Measurements from ENCODE around the gene GPR137C.

The GPR137C gene

DNA sequence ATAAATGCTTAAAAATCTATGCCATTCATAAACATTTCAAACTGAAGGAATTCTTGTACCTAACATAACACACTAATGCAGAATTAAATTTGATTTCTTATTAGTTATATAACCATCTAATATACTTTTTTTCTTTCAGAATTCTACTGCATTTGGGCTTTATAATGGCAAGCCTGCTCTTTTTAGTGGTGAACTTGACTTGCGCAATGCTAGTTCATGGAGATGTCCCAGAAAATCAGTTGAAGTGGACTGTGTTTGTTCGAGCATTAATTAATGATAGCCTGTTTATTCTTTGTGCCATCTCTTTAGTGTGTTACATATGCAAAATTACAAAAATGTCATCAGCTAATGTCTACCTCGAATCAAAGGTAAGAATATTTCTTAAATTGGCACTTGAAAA lies 47.3 kb downstream of the GPR137C start:
- TF ChIP-seq GATA2 (IDR thresholded peaks at IDR 0.05; ENCODE audit: low read depth, low read length) (no peak), GATA3 (IDR thresholded peaks at IDR 0.05; ENCODE audit: low read depth, low read length) (no peak)

GRCh38 chr14:52602131-52602530 lies 49.5 kb downstream of the GPR137C start:
- TF ChIP-seq GATA2 (IDR thresholded peaks at IDR 0.05; ENCODE audit: low read depth, low read length) (no peak), GATA3 (IDR thresholded peaks at IDR 0.05; ENCODE audit: low read depth, low read length) (no peak)

GRCh38 chr14:52607061-52607460 lies 54.4 kb downstream of the GPR137C start:
- TF ChIP-seq GATA2 (IDR thresholded peaks at IDR 0.05; ENCODE audit: low read depth, low read length) (no peak), GATA3 (IDR thresholded peaks at IDR 0.05; ENCODE audit: low read depth, low read length) (no peak)

DNA sequence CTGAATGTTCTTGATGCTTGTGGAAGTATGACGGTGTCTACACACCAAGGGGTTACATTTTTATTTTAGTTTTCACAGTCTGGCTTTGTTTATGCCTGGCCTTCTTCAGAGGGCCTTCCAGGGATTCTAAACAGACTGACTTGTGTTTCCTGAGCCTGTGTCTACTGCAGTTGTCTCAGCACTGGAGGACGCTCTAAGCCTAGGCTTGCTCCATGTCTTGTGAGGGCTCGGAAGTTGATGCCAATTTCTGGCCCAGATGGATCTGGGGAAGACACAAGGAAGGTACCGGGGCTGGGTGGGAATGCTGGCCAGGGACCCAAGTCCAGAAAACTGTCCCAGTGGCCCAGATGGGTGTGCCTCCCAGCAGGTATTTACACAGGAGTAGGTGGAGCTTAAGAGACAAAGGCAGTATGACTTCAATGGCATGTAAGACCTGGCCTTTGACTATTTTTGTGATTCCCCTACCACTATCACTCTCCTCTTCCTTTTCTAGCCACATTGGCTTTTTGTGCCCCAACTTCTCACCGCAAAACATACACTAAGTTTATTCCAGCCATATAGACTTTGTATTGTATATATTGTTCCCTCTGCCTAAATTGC lies 56.9 kb downstream of the GPR137C start:
- TF ChIP-seq GATA3 (IDR thresholded peaks at IDR 0.05; ENCODE audit: low read depth, low read length): no peak
- no peak for TF ChIP-seq GATA2 (IDR thresholded peaks at IDR 0.05; ENCODE audit: low read depth, low read length)

GRCh38 chr14:52610187-52610586 lies 57.6 kb downstream of the GPR137C start:
- TF ChIP-seq GATA2 (IDR thresholded peaks at IDR 0.05; ENCODE audit: low read depth, low read length): no peak
- no peak for TF ChIP-seq GATA3 (IDR thresholded peaks at IDR 0.05; ENCODE audit: low read depth, low read length)

GRCh38 chr14:52618602-52619001 lies 66.0 kb downstream of the GPR137C start:
- TF ChIP-seq GATA2 (IDR thresholded peaks at IDR 0.05; ENCODE audit: low read depth, low read length) (no peak), GATA3 (IDR thresholded peaks at IDR 0.05; ENCODE audit: low read depth, low read length) (no peak)

- no peak for TF ChIP-seq GATA3 (IDR thresholded peaks at IDR 0.05; ENCODE audit: low read depth, low read length)
- no peak for TF ChIP-seq GATA2 (IDR thresholded peaks at IDR 0.05; ENCODE audit: low read depth, low read length)
Measured at GRCh38 chr14:52619687-52620086, 67.1 kb downstream of the GPR137C start.

GRCh38 chr14:52640137-52640536 lies 87.5 kb downstream of the GPR137C start:
- no peak for TF ChIP-seq GATA3 (IDR thresholded peaks at IDR 0.05; ENCODE audit: low read depth, low read length)
- no peak for TF ChIP-seq GATA2 (IDR thresholded peaks at IDR 0.05; ENCODE audit: low read depth, low read length)

GRCh38 chr14:52641745-52642144 lies 89.1 kb downstream of the GPR137C start:
- no peak for TF ChIP-seq GATA2 (IDR thresholded peaks at IDR 0.05; ENCODE audit: low read depth, low read length)
- no peak for TF ChIP-seq GATA3 (IDR thresholded peaks at IDR 0.05; ENCODE audit: low read depth, low read length)

DNA sequence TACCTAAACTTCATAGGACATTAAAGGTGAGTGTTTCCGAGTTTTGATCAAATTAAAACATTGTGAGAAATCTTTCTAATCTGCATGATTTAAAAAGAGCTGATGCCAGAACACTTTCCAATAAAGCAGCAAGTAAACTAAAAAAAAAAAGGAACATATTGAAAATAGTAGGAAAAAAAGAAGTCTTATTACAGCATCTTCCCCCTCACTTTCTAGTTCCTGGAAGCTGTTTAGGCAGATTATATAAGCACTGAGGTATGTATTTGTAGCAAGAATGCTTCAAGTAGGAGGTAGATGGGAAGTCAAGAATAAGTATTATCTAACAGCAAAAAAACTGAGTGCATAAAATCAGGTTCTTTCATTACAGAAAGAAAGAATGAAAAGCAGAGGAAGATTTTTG lies 96.9 kb downstream of the GPR137C start:
- TF ChIP-seq GATA2 (IDR thresholded peaks at IDR 0.05; ENCODE audit: low read depth, low read length) (no peak), GATA3 (IDR thresholded peaks at IDR 0.05; ENCODE audit: low read depth, low read length) (no peak)

DNA sequence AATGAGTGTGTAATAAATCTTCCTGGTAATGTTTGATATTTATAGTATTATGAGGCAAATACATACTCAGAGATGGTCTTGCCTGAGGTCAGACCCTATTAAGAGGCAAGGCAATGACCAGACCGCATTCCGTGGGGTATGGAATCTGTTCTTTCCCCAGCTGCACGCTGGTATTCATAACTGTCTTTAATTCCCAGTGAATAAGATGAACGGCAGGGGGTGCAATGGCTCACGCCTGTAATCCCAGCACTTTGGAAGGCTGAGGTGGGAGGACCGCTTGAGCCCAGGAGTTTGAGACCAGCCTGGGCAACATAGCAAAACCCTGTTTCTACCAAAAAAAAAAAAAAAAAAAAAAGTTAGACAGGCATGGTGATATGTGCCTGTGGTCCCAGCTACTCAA lies 98.1 kb downstream of the GPR137C start:
- TF ChIP-seq GATA2 (IDR thresholded peaks at IDR 0.05; ENCODE audit: low read depth, low read length) (no peak), GATA3 (IDR thresholded peaks at IDR 0.05; ENCODE audit: low read depth, low read length) (no peak)

DNA sequence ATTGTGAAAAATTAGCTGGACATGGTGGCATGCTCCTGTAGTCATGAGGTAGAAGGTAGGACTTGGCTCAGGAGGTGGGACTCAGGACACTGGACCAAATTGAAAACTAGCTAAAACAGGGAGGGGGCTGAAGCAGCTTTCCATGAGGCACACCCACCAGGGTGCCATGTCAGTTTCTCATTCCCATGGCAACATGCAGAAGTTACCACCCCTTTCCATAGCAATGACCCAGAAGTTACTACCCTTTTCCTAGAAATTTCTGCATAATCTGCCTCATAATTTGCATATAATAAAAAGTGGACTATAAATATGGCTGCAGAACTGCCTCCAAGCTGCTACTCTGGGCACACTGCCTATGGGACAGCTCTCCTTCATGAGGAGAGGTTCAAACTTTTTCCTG lies 104.3 kb downstream of the GPR137C start:
- no peak for TF ChIP-seq GATA2 (IDR thresholded peaks at IDR 0.05; ENCODE audit: low read depth, low read length)
- TF ChIP-seq GATA3 (IDR thresholded peaks at IDR 0.05; ENCODE audit: low read depth, low read length): no peak

DNA sequence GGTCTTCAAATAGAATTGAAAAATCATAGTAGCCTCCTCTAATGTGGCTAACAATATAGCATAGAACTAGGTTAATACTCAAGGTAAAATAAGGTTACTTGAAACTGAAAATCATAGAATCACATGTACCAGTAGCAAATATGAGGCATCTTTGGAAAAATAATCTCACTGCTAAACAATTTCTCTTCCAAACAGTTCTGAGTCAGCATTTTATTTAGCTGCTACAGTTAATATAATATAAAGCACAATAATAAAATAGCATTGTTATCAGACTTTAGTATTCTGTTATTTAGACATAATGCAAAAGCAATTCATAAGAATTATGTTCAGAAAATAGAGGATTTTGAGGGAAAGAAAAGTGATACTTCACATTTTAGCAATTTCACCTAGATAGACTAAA lies 107.7 kb downstream of the GPR137C start:
- TF ChIP-seq GATA2 (IDR thresholded peaks at IDR 0.05; ENCODE audit: low read depth, low read length): no peak
- TF ChIP-seq GATA3 (IDR thresholded peaks at IDR 0.05; ENCODE audit: low read depth, low read length): no peak

DNA sequence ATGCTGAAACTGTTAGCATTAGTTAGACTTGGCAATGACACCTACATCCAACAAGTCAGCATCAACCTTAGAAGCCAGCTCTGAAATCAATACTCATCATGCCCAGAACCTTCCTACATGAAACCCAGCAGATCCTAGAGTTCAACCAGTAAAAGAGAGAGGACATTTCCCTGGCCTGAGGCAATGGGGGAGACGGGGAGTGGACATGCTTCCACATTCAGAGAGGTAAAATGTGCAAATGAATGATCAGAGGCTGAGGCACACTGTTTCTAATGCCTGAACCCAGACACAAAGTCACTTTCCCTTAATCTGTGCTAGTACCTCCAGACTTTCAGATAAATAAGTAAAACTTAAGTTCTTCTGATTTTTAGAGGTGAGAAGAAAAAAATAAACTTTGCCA lies 108.2 kb downstream of the GPR137C start:
- no peak for TF ChIP-seq GATA2 (IDR thresholded peaks at IDR 0.05; ENCODE audit: low read depth, low read length)
- TF ChIP-seq GATA3 (IDR thresholded peaks at IDR 0.05; ENCODE audit: low read depth, low read length): no peak

DNA sequence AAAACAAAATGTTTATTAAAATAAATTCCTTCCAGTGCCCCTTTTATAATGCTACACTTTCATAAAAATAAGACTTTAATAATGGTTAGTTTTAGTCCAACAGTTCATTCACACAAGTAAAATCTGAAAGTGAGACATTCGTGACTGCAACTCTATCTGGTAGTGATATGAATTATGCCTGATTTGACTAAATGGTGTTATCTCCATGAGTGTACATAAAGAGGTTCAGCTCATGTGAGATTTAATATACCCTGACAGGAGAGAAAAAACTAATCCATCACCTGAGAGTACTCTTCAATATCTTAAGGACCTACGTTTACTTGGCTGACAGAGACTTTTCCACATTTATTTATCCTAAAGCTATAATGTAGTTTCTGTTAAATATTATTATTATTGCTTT lies 108.7 kb downstream of the GPR137C start:
- TF ChIP-seq GATA2 (IDR thresholded peaks at IDR 0.05; ENCODE audit: low read depth, low read length) (no peak), GATA3 (IDR thresholded peaks at IDR 0.05; ENCODE audit: low read depth, low read length) (no peak)

DNA sequence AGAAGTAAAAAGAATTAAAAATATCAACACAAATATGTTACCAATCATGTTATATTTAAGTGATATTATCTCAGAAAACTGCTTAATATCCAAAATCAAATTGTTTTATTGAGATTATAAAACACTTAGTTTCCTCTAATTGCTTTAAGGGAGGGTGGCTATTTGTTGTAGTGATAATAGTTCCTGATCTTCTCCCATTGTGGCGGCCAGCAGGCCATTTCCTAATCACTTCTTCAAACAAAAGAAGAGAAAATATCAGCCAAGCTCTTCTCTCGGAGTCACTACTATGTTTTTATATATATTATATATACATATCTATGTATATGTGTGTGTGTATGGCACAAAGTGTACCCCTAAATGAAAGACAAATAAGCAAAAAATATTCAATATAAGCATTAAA lies 111.2 kb downstream of the GPR137C start:
- TF ChIP-seq GATA3 (IDR thresholded peaks at IDR 0.05; ENCODE audit: low read depth, low read length): no peak
- no peak for TF ChIP-seq GATA2 (IDR thresholded peaks at IDR 0.05; ENCODE audit: low read depth, low read length)

Measured in SH-SY5Y (cell line).